NT2/D1 (cell line): ENCODE measurements around the gene RNF14.

ENCODE experiments used
- SUZ12 ChIP-seq: IDR thresholded peaks from 2 replicates; pipeline ENCODE4 v1.6.1; 2011; ENCODE audit not compliant: insufficient read length, insufficient read depth; ENCODE audit errors: extremely low read depth
- YY1 ChIP-seq: IDR thresholded peaks from 2 replicates; pipeline ENCODE4 v1.6.1; 2011; ENCODE audit not compliant: insufficient read length, insufficient read depth
- ZNF274 ChIP-seq: IDR thresholded peaks from 2 replicates; pipeline ENCODE4 v1.6.1; 2011; ENCODE audit warnings: mild to moderate bottlenecking, low read depth, low read length

DNA sequence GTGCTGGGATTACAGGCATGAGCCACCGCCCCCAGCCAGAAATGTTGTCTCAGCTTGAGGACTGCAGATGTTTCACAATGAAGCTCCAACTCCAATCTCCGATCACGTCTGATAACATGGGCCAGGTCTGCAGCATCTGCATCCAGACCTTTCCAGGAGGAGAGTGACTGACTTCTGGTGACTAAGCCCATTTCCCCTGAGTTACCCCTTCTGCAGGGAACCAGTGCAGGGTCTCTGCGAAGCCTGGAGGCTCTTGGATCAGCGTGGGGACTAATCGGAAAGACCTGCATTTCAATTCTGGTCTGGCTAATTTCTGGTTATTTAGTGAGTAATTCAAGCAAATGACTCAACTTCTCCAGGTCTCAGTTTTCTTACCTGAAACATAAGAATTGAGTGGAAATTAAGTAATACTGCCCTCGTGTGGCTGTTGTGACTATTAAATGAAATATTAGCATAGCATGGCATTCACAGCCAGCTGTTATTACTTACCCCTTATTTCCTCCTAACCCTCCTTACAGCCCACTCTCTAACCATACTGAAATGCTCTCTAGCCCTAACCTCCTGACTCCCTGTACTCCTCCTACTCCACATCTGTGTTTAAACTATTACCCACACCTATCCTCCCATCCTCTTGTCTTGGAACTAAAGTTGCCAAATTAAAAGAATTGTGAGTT, 46.1 kb downstream of the RNF14 start:
- TF ChIP-seq ZNF274 (no peak), YY1 (no peak), SUZ12 (no peak)
